Type B pancreatic cell (in vitro differentiated cells): Measurements from ENCODE around the gene UGT1A5. TPM values are rescaled to one million over a fixed set of nuclear protein-coding genes. Genes with fewer than 3 reads are reported as not detected.

Experiments
- DNase-seq: peaks from one replicate; pipeline ENCODE4 v3.0.0; 2021; ENCODE audit warnings: mixed read lengths; ENCODE audit not compliant: unreplicated experiment; ENCODE audit errors: extremely low spot score
- H3K27ac Mint-ChIP-seq: 2 replicates; pipeline ENCODE4 v1.8.0; 2021; ENCODE audit warnings: mild to moderate bottlenecking, mixed read lengths
- H3K27me3 Mint-ChIP-seq: 2 replicates; pipeline ENCODE4 v1.8.0; 2021; ENCODE audit warnings: mixed read lengths
- H3K36me3 Mint-ChIP-seq: 2 replicates; pipeline ENCODE4 v1.8.0; 2021; ENCODE audit warnings: mixed read lengths
- H3K4me1 Mint-ChIP-seq: one replicate; pipeline ENCODE4 v1.8.0; 2021; ENCODE audit warnings: mixed read lengths; ENCODE audit not compliant: unreplicated experiment
- H3K4me3 Mint-ChIP-seq: 2 replicates; pipeline ENCODE4 v1.8.0; 2021; ENCODE audit warnings: mild to moderate bottlenecking, mixed read lengths
- H3K9me3 Mint-ChIP-seq: 2 replicates; pipeline ENCODE4 v1.8.0; 2021; ENCODE audit warnings: mixed read lengths
- CTCF ChIP-seq: fragments of 200-600 bp; sonication (generic); conservative IDR thresholded peaks from 2 replicates; pipeline ENCODE4 v1.5.0; 2021; ENCODE audit warnings: antibody characterized with exemption, mild to moderate bottlenecking
- total RNA-seq: library from RNA; stranded (reverse); gene quantifications from 2 replicates; pipeline ENCODE4 v1.2.1, GENCODE V29; 2021; ENCODE audit warnings: low replicate concordance

UGT1A5 gene
- total RNA-seq, 1 donor from 2014 or later, result not detected

- TF ChIP-seq CTCF, result no peak
- Mint-ChIP-seq H3K4me1 (no peaks in the 10 kb centered on the region), H3K9me3 (no peaks in the 10 kb centered on the region), H3K27ac (no peak within 1 kb of the TSS), H3K27me3 (peaks cover 18% of the 10 kb centered on the region), H3K36me3 (no peaks in the 10 kb centered on the region), H3K4me3 (no peak within 1 kb of the TSS)
- no peak for DNase-seq
Measured at GRCh38 chr2:233681521-233682099, 31.1 kb upstream of the UGT1A5 start, which contains the start of gene UGT1A7. TSS of gene UGT1A7 (plus strand) at chr2:233681901. CDS start at chr2:233681938, 37 bp downstream.

GRCh38 chr2:233684640-233685039 is 28.1 kb upstream of the UGT1A5 start:
- no peak overlapping the region for H3K27ac Mint-ChIP-seq
- no peak overlapping the region for H3K4me3 Mint-ChIP-seq
- no peaks in the 10 kb centered on the region for H3K9me3 Mint-ChIP-seq
- TF ChIP-seq CTCF, result no peak
- no peaks in the 10 kb centered on the region for H3K36me3 Mint-ChIP-seq
- no peak for DNase-seq
- no peaks in the 10 kb centered on the region for H3K4me1 Mint-ChIP-seq
- H3K27me3 Mint-ChIP-seq, result peaks cover 15% of the 10 kb centered on the region

GRCh38 chr2:233686928-233687327 is 25.8 kb upstream of the UGT1A5 start:
- no peak overlapping the region for H3K27ac Mint-ChIP-seq
- H3K27me3 Mint-ChIP-seq, result peaks cover 8% of the 10 kb centered on the region
- TF ChIP-seq CTCF, result no peak
- H3K36me3 Mint-ChIP-seq, result no peaks in the 10 kb centered on the region
- H3K9me3 Mint-ChIP-seq, result no peaks in the 10 kb centered on the region
- H3K4me1 Mint-ChIP-seq, result no peaks in the 10 kb centered on the region
- no peak for DNase-seq
- no peak overlapping the region for H3K4me3 Mint-ChIP-seq

DNA sequence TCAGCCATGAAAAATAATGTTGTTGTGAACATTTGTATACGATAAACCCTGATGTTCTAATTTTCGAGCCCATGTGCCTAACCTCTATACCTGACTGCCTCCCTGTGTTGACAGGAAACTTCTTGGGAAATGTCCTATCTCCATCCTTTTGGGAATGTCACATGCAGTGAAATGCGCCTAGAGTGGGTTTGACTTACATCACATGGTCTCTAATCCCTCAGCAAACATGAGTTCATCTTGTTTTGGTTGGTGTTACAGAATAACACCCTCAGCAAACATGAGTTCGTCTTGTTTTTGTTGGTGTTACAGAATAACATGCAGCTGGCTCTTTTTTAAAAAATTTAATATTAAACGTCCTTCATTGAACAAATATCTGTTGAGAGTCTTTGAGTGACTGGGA is 24.4 kb upstream of the UGT1A5 start:
- H3K4me3 Mint-ChIP-seq, result no peak overlapping the region
- peaks cover 7% of the 10 kb centered on the region for H3K27me3 Mint-ChIP-seq
- H3K36me3 Mint-ChIP-seq, result no peaks in the 10 kb centered on the region
- DNase-seq, result no peak
- H3K27ac Mint-ChIP-seq, result no peak overlapping the region
- no peaks in the 10 kb centered on the region for H3K9me3 Mint-ChIP-seq
- H3K4me1 Mint-ChIP-seq, result no peaks in the 10 kb centered on the region
- TF ChIP-seq CTCF, result no peak

- Mint-ChIP-seq H3K4me1 (no peaks in the 10 kb centered on the region), H3K4me3 (no peak overlapping the region), H3K36me3 (no peaks in the 10 kb centered on the region), H3K27me3 (peaks cover 7% of the 10 kb centered on the region), H3K9me3 (no peaks in the 10 kb centered on the region), H3K27ac (no peak overlapping the region)
- no peak for TF ChIP-seq CTCF
- no peak for DNase-seq
Measured at GRCh38 chr2:233689031-233689430, 23.7 kb upstream of the UGT1A5 start.

- TF ChIP-seq CTCF, result no peak
- no peak for DNase-seq
- Mint-ChIP-seq H3K36me3 (no peaks in the 10 kb centered on the region), H3K9me3 (no peaks in the 10 kb centered on the region), H3K27me3 (peaks cover 7% of the 10 kb centered on the region), H3K4me1 (no peaks in the 10 kb centered on the region), H3K4me3 (no peak overlapping the region), H3K27ac (no peak overlapping the region)
Measured at GRCh38 chr2:233689501-233689900, 23.2 kb upstream of the UGT1A5 start.
